NK-92 (cell line): ENCODE measurements around the gene FGF12.

Experiments
- DNase-seq: peaks from one replicate; lab custom pipeline; 2025; ENCODE audit not compliant: unreplicated experiment; lab: John Stamatoyannopoulos, UW

FGF12 gene

GRCh38 chr3:192133271-192133670 lies 594.1 kb downstream of the FGF12 start:
- DNase-seq: no peak

GRCh38 chr3:192130534-192131132 lies 596.7 kb downstream of the FGF12 start:
- DNase-seq: no peak

- no peak for DNase-seq
Observed at GRCh38 chr3:192129586-192129985, 597.8 kb downstream of the FGF12 start.

GRCh38 chr3:192128922-192129321 lies 598.4 kb downstream of the FGF12 start:
- no peak for DNase-seq

DNA sequence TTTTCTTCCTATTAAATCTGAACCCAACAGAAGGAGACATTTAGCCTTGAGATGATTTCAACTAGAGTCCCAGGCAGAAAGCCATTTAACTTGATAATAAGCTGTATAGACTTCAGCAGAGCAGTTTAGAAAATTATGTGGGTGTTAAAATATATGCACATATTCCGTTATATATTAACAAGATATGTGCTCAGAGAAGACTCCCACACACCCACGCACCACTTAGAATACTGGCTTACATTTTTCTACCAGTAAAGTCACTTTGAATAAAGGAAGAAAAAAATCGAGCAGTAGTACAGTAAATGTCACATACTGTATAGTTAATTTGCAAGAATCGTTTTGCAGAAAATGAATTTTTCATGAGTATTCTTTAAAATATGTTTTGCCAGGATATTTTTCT lies 599.3 kb downstream of the FGF12 start:
- DNase-seq: no peak

- DNase-seq: no peak
Observed at GRCh38 chr3:192122832-192123594, 604.3 kb downstream of the FGF12 start.

- no peak for DNase-seq
Observed at GRCh38 chr3:192121923-192122322, 605.4 kb downstream of the FGF12 start.

DNA sequence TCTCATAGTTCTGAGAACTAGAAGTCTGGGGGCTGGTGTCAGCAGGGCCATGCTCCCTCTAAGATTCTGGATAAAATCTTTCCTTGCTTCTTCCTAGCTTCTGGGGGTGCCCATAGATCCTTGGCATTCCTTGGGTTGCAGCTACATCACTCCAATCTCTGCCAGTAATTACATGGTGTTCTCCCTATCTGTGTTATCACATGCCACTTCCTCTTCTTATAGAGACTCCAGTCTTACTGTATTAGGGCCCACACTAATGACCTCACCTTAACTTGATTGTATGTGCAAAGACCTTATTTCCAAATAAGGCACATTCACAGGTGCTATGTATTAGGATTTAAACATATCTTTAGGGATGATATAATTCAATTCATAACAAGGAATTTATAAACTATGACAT lies 618.5 kb downstream of the FGF12 start:
- no peak for DNase-seq

DNA sequence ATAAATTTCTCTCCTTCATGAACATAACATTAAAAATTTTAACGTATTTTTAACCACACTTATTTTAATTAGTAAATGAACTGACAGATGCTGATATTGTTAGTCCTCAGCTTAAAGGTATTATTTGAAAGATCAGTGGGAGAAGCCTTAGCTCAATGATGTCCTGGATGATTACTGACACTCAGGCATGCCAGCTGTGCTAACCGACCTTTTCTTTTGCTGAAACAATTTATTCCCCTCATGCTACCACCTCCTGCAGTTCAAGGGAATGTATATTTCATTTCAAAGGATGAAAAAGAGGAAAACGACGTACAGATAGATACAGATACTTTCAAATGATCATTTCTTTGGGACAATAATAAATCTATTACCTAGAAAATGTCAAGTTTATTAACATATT lies 620.8 kb downstream of the FGF12 start:
- DNase-seq: no peak

GRCh38 chr3:192092388-192093005 lies 634.8 kb downstream of the FGF12 start:
- DNase-seq: no peak

- no peak for DNase-seq
Observed at GRCh38 chr3:192091831-192092230, 635.5 kb downstream of the FGF12 start.

GRCh38 chr3:192090586-192090985 lies 636.8 kb downstream of the FGF12 start:
- no peak for DNase-seq
